ENCODE results near the gene MYH13. TPM values are rescaled to one million over a fixed set of nuclear protein-coding genes. Genes with fewer than 3 reads are reported as not detected.

Gene MYH13
- total RNA-seq, 1 experiment from 2014 or later = not detected

GRCh38 chr17:10271106-10271562 is 101.7 kb downstream of the MYH13 start:
- intact Hi-C loops (cut with micrococcal nuclease; ENCODE audit: unreplicated experiment) = no loop called here
- CTCF ChIA-PET = no interaction called here
- H3K4me3 ChIP-seq = no peak overlapping the region

GRCh38 chr17:10270258-10270657 is 102.5 kb downstream of the MYH13 start:
- TF ChIP-seq, protein P1, sequence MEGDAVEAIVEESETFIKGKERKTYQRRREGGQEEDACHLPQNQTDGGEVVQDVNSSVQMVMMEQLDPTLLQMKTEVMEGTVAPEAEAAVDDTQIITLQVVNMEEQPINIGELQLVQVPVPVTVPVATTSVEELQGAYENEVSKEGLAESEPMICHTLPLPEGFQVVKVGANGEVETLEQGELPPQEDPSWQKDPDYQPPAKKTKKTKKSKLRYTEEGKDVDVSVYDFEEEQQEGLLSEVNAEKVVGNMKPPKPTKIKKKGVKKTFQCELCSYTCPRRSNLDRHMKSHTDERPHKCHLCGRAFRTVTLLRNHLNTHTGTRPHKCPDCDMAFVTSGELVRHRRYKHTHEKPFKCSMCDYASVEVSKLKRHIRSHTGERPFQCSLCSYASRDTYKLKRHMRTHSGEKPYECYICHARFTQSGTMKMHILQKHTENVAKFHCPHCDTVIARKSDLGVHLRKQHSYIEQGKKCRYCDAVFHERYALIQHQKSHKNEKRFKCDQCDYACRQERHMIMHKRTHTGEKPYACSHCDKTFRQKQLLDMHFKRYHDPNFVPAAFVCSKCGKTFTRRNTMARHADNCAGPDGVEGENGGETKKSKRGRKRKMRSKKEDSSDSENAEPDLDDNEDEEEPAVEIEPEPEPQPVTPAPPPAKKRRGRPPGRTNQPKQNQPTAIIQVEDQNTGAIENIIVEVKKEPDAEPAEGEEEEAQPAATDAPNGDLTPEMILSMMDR (conservative IDR thresholded peaks at IDR 0.05) = no peak
- TF ChIP-seq EZH2 (IDR thresholded peaks at IDR 0.05; ENCODE audit: low read depth) = no peak
- Histone ChIP-seq H3K79me2 (ENCODE audit: low read depth) (no peaks in the 10 kb centered on the region), H3K27ac (no peak overlapping the region), H3F3A (ENCODE audit: insufficient read depth, low read depth) (no peaks in the 10 kb centered on the region), H2AFZ (no peak overlapping the region), H3K4me2 (no peak overlapping the region), H3K4me1 (replicated peaks; ENCODE audit: insufficient read depth) (no peaks in the 10 kb centered on the region), H3K36me3 (ENCODE audit: low read depth) (no peaks in the 10 kb centered on the region), H4K20me1 (ENCODE audit: insufficient read depth) (no peaks in the 10 kb centered on the region), H3K27me3 (ENCODE audit: insufficient read depth, low read depth) (peaks cover 4% of the 10 kb centered on the region; the same call in 1 of the 2 replicates), H3K4me3 (no peak overlapping the region), H3K9me2 (ENCODE audit: insufficient read depth) (no peaks in the 10 kb centered on the region), H3K9me3 (ENCODE audit: insufficient read depth, low read depth) (no peaks in the 10 kb centered on the region)
- intact Hi-C loops (cut with micrococcal nuclease; ENCODE audit: unreplicated experiment) = no loop called here
- no peak for DNase-seq
- POLR2A ChIA-PET (ENCODE audit: unreplicated experiment) = no interaction called here
- BruUV-seq (replicated peaks) = no TSS peak
- CTCF ChIA-PET = no interaction called here

More at GRCh38 chr17:10271106-10271562, 101.7 kb downstream of the MYH13 start:
- Histone ChIP-seq H3K27me3 (ENCODE audit: insufficient read depth, low read depth) (peaks cover 5% of the 10 kb centered on the region; the same call in 1 of the 2 replicates), H3K4me1 (replicated peaks; ENCODE audit: insufficient read depth) (no peaks in the 10 kb centered on the region), H3K4me2 (no peak overlapping the region), H3K79me2 (ENCODE audit: low read depth) (no peaks in the 10 kb centered on the region), H3F3A (ENCODE audit: insufficient read depth, low read depth) (no peaks in the 10 kb centered on the region), H3K9me2 (ENCODE audit: insufficient read depth) (no peaks in the 10 kb centered on the region), H3K27ac (no peak overlapping the region), H4K20me1 (ENCODE audit: insufficient read depth) (no peaks in the 10 kb centered on the region), H2AFZ (no peak overlapping the region), H3K36me3 (ENCODE audit: low read depth) (no peaks in the 10 kb centered on the region), H3K9me3 (ENCODE audit: insufficient read depth, low read depth) (no peaks in the 10 kb centered on the region)
- no TSS peak for BruUV-seq (replicated peaks)
- no peak for DNase-seq
- TF ChIP-seq EZH2 (IDR thresholded peaks at IDR 0.05; ENCODE audit: low read depth) = no peak
- TF ChIP-seq, protein P1 (conservative IDR thresholded peaks at IDR 0.05) = no peak
- POLR2A ChIA-PET (ENCODE audit: unreplicated experiment) = no interaction called here

DNA sequence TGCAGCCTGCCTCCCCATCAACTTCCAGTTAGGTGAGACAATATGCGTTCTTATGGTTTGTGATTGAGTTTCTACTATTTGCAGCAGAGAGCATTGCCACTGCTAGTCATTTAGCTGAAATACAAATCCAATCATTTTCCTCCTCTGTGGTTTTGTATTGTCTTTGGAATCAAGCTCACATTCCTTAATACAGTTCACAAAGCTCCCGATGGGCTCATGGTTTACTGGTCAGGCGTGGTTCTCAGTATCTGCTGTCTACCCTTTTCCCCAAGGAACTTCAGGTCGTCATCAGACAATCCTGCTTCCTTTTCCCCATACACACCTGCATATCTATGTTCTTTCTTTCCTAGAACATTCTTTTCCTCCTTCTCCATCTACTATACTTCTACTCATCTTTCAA is 104.8 kb downstream of the MYH13 start:
- no peak overlapping the region for H2AFZ ChIP-seq
- 0 out of 2 replicates have a peak, but pooled peaks cover 4% of the 10 kb centered on the region for H3K27me3 ChIP-seq (ENCODE audit: insufficient read depth, low read depth)
- no peak for DNase-seq
- no peaks in the 10 kb centered on the region for H3K4me1 ChIP-seq (replicated peaks; ENCODE audit: insufficient read depth)
- no peak overlapping the region for H3K27ac ChIP-seq
- no peaks in the 10 kb centered on the region for H3K9me3 ChIP-seq (ENCODE audit: insufficient read depth, low read depth)
- no peaks in the 10 kb centered on the region for H3F3A ChIP-seq (ENCODE audit: insufficient read depth, low read depth)
- H3K79me2 ChIP-seq (ENCODE audit: low read depth) = no peaks in the 10 kb centered on the region
- no peak overlapping the region for H3K4me3 ChIP-seq
- ChIA-PET CTCF (no interaction called here), POLR2A (ENCODE audit: unreplicated experiment) (no interaction called here)
- H3K4me2 ChIP-seq = no peak overlapping the region
- BruUV-seq (replicated peaks) = no TSS peak
- no peak for TF ChIP-seq EZH2 (IDR thresholded peaks at IDR 0.05; ENCODE audit: low read depth)
- TF ChIP-seq, protein P1 (conservative IDR thresholded peaks at IDR 0.05) = no peak
- intact Hi-C loops (cut with micrococcal nuclease; ENCODE audit: unreplicated experiment) = no loop called here
- no peaks in the 10 kb centered on the region for H3K36me3 ChIP-seq (ENCODE audit: low read depth)
- H3K9me2 ChIP-seq (ENCODE audit: insufficient read depth) = no peaks in the 10 kb centered on the region
- H4K20me1 ChIP-seq (ENCODE audit: insufficient read depth) = no peaks in the 10 kb centered on the region
